IPS-18c (cell line): ENCODE results near the gene KRT27.

Source experiments
- H3K4me3 ChIP-seq: 2 replicates; pipeline ENCODE4 v1.7.0; 2013; ENCODE audit warnings: low read depth, mild to moderate bottlenecking, low read length, moderate library complexity; ENCODE audit not compliant: insufficient read depth
- H3K9me3 ChIP-seq: one replicate; pipeline ENCODE4 v1.6.1; 2013; ENCODE audit warnings: mild to moderate bottlenecking, low read length, moderate library complexity; ENCODE audit not compliant: control insufficient read depth, insufficient read depth

Gene KRT27, protein sequence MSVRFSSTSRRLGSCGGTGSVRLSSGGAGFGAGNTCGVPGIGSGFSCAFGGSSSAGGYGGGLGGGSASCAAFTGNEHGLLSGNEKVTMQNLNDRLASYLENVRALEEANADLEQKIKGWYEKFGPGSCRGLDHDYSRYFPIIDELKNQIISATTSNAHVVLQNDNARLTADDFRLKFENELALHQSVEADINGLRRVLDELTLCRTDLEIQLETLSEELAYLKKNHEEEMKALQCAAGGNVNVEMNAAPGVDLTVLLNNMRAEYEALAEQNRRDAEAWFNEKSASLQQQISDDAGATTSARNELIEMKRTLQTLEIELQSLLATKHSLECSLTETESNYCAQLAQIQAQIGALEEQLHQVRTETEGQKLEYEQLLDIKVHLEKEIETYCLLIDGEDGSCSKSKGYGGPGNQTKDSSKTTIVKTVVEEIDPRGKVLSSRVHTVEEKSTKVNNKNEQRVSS

DNA sequence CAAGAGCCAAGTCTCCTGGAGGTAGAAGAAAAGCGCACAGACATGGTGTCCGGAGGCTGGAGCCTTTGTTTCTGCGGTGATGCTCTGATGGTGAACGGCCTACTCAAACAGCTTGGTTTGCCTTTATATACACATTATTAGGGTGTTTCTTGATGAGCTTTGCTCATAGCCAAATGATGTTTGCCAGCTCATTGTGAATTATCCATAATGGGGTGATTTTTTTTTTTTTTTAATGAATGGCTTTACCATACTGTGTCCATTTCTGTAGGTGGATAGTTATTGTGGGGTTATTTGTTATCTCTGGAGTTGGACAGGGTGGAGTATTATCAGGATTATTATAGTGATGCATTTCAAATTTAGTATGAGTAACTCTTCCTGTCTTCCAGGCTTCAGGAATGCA, at the start of gene KRT27:
Gene KRT27 (minus strand): TSS at position 101 of the 400 bp plus-strand sequence. CDS start 57 bp downstream, at position 44.
- Histone ChIP-seq H3K4me3 (no peak within 1 kb of the TSS), H3K9me3 (no peaks in the 10 kb centered on the region)

DNA sequence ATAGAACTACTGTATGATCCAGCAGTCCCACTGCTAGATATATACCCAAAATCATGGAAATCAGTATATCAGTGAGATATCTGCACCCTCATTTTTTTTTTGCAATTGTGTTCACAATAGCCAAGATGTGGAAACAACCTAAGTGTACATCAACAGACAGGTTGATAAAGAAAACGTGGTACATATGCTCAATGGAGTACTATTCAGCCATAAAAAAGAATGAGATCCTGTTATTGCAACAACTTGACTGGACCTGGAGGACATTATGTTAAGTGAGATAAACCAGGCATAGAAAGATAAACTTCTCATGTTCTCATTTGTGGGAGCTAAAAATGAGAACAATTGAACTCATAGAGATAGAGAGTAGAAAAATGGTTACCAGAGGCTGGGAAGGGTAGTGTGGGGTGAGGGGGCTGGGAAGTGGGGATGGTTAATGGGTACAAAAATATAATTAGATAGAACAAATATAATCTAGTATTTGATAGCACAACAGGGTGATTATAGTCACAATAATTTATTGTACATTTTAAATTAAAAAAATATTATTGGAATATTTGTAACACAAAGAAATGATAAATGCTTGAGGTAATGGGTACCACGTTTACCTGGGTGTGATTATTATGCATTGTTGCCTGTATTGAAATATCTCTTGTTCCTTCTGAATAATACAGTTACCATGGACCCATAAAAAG, 47.9 kb upstream of the KRT27 start:
- no peak overlapping the region for H3K4me3 ChIP-seq
- H3K9me3 ChIP-seq: no peaks in the 10 kb centered on the region

DNA sequence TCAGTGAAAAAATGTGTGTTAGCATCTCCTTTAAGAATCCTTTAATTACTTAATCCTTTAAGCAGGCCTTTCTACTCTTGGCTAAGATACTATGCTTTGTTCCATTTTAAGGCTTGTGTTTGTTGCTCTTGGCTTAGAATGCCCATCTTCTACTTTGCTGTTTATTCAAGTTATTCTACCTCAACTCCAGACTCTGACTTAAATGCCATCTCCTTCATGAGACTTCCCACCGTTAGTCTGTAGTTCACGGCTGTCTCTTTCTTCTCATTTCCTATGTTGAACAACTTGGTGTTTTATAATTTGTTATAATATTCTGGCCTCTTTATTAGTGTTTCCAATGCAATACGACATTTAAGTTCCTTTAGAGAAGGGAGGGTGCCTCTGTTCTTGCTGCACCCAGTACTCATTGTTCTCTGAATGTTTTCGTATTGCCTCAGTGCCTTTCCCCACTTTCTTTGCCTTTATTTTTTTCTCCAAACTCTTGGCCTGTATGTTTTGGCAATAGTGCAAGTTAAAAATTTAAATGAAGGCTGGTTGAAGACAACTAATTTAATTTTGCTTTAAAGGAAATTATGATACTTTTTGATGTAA, 46.2 kb upstream of the KRT27 start:
- H3K9me3 ChIP-seq: no peaks in the 10 kb centered on the region
- H3K4me3 ChIP-seq: no peak overlapping the region

DNA sequence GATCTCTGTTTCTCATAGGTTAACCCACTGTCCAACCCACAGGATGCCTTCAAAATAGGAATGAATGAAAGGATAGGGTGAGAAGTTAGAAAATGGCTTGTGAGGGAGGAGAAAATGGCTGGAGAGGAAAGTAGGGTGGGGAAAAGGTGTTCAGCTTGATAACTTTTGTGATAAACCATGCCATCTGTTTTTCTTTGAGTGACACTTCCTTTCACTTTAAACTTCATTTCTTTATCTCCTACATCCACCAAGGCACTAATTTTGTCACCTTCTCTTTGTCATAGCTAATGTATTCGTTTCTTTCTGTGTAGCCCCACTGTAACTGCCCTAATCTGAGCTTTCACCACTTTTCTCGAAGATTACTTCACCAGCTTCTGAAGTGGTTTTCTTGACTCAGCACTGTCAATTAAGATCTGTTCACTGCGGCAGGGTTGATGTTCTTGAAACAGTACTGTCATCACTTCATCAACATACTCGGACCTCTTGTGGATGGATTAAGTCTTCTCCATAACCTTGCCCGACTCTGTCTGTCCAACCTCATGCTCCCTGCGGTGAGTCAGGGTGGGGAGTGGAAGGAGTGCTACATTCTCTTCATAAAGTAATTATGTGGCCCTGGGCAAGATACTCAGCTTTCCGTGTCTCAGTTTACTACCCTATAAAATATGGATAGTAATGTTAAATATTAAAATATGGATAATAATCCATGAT, 45.5 kb upstream of the KRT27 start:
- H3K4me3 ChIP-seq: no peak overlapping the region

DNA sequence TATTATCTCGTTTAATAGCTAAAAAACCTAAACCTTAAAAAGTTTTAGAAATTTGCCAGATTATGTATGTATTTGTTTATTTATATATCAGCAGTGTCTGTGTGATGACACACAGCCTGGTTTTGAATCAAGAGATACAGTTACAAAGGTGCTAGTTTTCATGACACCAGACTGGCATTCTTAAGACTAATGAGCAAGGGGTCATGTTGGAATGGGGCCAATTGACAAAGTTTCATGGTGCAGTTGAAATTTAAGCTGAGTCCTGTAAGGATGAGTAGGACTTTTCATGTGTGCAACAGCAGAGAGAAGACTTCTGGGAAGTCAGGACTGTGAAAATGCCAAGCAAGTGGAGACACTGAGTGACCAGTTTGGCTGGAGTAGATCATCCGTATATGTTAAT, 43.2 kb upstream of the KRT27 start:
- no peak overlapping the region for H3K4me3 ChIP-seq
- H3K9me3 ChIP-seq: no peaks in the 10 kb centered on the region

More for the DNA sequence above, 45.5 kb upstream of the KRT27 start:
- no peaks in the 10 kb centered on the region for H3K9me3 ChIP-seq

DNA sequence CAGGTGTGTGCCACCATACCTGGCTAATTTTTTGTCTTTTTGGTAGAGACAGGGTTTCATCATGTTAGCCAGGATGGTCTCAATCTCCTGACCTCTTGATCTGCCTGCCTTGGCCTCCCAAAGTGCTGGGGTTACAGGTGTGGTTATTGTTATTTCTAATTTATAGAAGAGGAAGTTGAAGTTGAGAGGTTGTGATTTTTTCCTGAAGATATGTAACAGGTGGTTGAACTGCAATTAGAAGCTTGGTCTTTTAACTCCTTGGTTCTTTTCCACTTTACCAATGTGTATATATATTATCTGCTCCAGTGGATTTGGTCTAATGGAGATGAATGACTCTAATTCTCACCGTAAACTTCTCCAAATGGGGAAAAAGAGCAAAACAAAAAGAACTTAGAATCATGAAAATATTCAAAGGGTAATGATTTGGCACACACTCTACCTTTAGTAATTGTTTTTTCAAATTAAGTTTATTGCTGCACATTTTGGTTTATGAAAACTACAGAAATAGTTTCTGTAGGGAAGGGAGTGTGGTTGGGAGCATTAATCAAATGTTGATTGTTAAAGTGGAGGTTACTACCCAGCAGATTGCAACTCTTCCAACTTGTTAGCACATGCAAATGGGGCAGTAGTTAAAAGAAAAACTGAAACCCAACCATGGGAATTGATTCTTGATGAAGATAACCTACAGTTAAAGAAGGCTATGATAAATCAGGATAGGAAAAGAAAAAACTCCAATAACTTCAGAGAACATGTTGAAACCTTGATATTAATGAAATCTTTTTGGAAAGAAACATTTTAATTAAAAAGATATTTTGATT, 41.9 kb upstream of the KRT27 start:
- Histone ChIP-seq H3K9me3 (no peaks in the 10 kb centered on the region), H3K4me3 (no peak overlapping the region)

DNA sequence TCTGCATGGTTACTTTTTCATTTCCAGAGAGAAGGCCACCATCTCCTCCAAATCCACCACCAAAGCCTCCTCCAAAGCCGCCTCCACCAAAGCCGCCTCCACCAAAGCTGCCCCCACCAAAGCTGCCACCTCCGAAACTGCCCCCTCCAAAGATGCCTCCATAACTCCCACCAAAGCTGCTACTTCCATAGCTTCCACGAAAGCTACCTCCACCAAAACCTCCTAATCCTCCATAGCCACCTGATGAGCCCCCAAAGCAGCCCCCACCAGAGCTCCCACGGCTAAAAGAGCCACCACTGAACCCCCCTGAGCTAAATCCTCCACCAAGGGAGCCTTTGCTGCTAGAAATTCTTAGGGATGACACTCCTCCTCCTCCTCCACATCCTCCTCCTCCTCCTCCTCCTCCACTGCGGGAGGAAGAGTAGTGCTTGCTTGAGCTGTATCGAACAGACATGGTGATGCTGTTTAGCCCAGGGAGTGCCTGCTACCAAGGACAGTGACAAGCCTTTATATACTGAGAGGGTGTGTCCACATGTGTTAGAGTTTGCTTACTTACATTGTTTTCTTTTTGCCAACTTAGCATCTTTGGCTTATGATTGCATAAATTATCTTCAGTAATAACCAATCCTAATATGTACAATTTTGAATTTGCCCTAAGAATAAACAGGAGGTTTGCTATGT, 39.9 kb upstream of the KRT27 start, which contains the start of gene KRT10:
Gene KRT10 (minus strand): TSS at position 483 of the 681 bp plus-strand sequence. CDS start 29 bp downstream, at position 454.
- Histone ChIP-seq H3K9me3 (no peaks in the 10 kb centered on the region), H3K4me3 (no peak within 1 kb of the TSS)

DNA sequence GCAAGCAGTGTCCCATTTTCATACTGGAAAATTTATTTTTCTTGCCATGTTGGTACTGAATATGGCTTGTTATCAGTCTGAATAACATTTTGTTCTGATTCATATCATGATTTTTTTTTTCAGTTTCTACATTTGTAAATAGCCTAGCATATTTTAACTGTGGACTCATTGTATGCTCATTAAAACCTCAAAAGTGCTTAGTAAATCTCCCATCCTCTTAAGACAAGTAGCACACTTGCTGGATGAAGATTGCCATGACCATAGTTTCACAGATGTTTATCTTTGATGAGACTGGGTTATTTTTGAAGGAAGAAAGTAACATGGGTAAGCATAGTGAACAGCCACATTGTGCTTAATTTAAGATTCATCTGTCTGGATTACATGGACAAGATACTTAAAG, 39.2 kb upstream of the KRT27 start:
- Histone ChIP-seq H3K4me3 (no peak overlapping the region), H3K9me3 (no peaks in the 10 kb centered on the region)

DNA sequence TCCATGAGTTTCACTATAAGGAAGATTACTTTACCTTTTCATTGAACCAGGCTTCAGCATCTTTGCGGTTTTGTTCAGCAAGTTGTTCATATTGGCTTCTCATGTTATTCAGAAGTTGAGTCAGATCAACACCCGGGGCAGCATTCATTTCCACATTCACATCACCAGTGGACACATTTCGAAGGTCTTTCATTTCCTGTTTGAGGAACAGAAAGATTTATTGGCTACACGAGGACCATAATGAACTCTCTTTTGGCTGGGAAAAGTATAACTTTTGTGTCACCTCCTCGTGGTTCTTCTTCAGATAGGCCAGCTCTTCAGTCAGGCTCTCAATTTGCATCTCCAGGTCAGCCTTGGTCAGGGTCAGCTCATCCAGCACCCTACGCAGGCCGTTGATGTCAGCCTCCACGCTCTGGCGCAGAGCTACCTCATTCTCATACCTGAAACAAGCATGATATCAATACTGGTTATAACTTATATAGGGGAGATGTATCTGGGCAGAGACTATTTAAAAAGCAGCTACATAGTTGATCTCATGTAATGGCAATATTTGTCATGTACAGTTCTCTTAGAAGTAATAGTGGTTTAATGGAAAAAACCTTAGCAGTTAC, 38.0 kb upstream of the KRT27 start:
- Histone ChIP-seq H3K4me3 (no peak overlapping the region), H3K9me3 (no peaks in the 10 kb centered on the region)

DNA sequence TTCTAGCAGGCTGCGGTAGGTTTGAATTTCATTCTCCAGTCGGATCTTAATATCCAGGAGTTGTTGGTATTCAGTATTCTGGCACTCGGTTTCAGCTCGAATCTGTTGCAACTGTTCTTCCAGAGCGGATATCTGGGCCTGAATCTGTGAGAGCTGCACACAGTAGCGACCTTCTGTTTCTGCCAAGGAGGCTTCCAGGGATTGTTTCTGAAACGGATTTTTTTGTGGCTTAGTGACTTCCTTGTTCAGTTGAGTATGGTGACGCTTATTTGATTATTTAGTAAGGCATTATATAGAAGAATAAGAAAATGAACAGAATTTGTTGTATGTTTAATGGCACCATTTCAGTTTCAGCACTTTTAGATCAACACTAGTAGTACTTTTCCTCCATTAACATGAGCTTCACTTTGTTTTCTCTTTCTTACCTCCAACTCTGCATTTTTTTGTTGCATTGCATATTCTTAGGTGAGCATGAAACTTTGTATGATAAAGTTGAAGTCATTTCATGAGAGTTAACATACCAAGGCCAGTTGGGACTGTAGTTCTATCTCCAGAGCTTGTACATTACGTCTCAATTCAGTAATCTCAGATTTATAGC, 37.3 kb upstream of the KRT27 start:
- H3K9me3 ChIP-seq: no peaks in the 10 kb centered on the region
- H3K4me3 ChIP-seq: peak overlapping the region; percentile 49

DNA sequence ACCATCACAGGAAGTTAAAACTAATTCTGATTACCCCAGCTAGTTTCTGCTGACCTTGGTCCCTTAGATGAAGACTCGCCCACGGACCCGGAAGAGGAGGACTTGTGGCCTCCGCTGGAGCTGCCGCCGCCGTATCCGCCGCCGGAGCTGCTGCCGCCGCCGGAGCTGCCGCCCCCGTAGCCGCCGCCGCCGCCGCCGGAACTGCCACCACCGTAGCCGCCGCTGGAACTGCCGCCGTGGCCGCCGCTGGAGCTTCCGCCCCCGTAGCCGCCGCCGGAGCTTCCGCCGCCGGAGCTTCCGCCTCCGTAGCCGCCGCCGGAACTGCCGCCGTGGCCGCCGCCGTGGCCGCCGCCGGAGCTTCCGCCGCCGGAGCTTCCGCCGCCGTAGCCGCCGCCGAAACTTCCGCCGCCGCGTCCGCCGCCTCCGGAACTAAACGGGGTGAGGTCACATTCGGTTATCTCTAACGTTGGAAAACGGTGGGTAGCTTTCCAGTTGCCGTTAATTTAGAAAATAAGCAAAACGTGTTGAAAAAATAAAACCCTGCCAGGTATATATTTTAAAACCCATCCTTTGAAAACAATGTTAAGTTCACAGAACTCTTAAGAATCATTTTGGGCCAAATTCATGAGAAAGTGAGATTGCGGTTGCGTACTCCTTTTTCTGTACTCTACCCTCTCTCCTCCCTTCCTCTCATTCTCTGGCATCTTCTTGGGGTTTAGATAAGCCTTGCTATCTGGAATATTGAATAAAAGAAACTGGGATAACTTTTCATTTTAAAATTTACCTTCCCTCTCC, 36.6 kb upstream of the KRT27 start:
- no peaks in the 10 kb centered on the region for H3K9me3 ChIP-seq
- peak overlapping the region; percentile 49 for H3K4me3 ChIP-seq

DNA sequence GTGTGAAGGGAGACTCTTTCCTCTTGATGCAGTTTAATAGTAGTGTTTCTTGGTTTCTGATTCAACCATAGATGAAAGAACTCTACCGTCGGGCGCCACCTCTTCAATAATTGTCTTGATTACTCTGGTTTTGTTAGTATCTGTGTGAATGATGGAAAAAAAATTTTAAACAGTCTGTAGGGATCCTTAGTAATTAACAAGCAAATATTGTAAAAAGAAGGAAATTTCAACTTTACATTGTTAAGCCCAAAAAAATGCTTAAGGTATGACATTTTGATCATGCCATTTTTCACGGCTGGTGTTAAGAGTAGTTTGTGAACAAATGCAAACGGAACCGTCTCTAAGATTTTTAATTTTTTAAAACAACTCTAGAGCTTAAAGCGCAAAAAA, 36.0 kb upstream of the KRT27 start:
- H3K9me3 ChIP-seq: no peaks in the 10 kb centered on the region

DNA sequence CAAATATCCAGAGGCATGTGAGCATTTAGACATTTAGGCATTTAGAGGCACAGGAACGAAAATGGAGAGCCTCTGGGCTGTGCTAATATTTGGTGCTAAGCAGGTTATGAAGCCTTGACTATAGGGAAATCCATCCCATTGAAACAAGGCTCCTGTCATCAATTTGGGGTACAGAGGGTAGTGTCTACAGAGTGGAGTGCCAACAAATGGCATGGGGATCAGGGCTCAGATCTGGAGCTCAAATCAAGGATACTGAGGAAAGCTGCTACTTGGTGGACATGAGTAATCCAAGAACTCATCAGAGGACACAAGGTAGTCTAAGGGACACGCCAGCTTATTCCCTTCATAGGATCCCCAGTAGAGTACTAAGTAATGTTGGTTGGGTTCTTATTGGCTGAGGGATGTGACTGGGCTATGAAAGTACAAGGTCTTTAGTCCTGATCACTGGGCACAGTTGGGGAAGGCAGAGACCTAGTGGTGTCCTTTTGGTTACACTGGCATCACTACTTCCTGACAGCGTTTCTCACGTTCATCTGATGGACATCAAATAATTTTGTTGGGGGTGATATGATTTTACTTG, 34.8 kb upstream of the KRT27 start:
- Histone ChIP-seq H3K4me3 (no peak overlapping the region), H3K9me3 (no peaks in the 10 kb centered on the region)

More for the DNA sequence above, 36.0 kb upstream of the KRT27 start:
- H3K4me3 ChIP-seq: peak overlapping the region; percentile 49

DNA sequence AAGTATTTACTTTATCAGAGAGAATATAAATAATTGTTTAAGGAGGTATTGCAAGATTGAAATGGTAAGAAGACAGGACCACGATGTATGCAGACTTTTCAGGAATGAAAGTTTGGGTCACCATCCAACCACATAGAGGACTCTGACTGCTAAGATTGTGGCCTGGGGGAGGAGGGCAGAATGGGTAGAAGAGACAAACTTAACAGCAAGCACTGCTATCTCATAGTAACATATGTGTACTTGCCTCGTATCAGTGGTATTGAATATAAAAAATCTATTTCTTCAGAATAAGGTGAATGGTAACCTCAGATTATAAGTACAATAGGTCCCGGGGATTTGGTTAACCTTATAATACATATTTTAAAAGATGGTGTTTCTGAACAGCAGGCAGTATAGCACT, 34.2 kb upstream of the KRT27 start:
- Histone ChIP-seq H3K9me3 (no peaks in the 10 kb centered on the region), H3K4me3 (no peak overlapping the region)
